PC-3 (cell line): Measurements from ENCODE around the gene MRPL20. TPM values are rescaled to one million over a fixed set of nuclear protein-coding genes. Genes with fewer than 3 reads are reported as not detected.
"Not testable (repeated sequence)": the region's sequence is repeated elsewhere in the genome, so short reads cannot be mapped to it uniquely, and the experiment has no call there.

ENCODE experiments used
- ATAC-seq: fragments of 200-7000 bp; cut with Tn5 transposase; 2 replicates; pipeline ENCODE4 v1.9.1; 2020; ENCODE audit warnings: mild to moderate bottlenecking, moderate library complexity
- BruUV-seq: library from RNA; stranded (reverse); fragments of 400-500 nt; replicated peaks from 2 replicates; lab custom pipeline; 2021; lab: Mats Ljungman, UMichigan
- CTCF ChIA-PET: fragments of 300-600 bp; sonication (Branson Sonifier 250); formaldehyde crosslinking; loops from one replicate; lab custom pipeline; 2022; ENCODE audit warnings: antibody characterized with exemption; lab: Charles Lee
- POLR2A ChIA-PET: fragments of 300-600 bp; sonication (Branson Sonifier 250); formaldehyde crosslinking; loops from one replicate; lab custom pipeline; 2022; ENCODE audit warnings: antibody characterized with exemption; ENCODE audit not compliant: unreplicated experiment; lab: Charles Lee
- DNase-seq: peaks from one replicate; pipeline ENCODE4 v3.0.0-alpha.2; 2015
- H2AFZ ChIP-seq: fragments of 300-600 bp; sonication (generic); 2 replicates; pipeline ENCODE4 v1.6.0; 2016; ENCODE audit warnings: antibody characterized with exemption, low read length
- H3F3A ChIP-seq: fragments of 300-600 bp; sonication (generic); one replicate; pipeline ENCODE4 v1.6.0; 2017; ENCODE audit warnings: antibody characterized with exemption, low read length, control low read depth, mild to moderate bottlenecking; ENCODE audit not compliant: unreplicated experiment
- H3K27ac ChIP-seq: fragments of 300-600 bp; sonication (generic); 2 replicates; pipeline ENCODE4 v1.5.1; 2016; ENCODE audit warnings: mild to moderate bottlenecking, low read length
- H3K27me3 ChIP-seq: fragments of 300-600 bp; sonication (generic); 2 replicates; pipeline ENCODE4 v1.6.1; 2016; ENCODE audit warnings: low read length, mixed read lengths
- H3K36me3 ChIP-seq: fragments of 300-600 bp; sonication (generic); 2 replicates; pipeline ENCODE4 v1.6.1; 2016; ENCODE audit warnings: low read depth, mixed run types, low read length, mixed read lengths
- H3K4me1 ChIP-seq: fragments of 300-600 bp; sonication (generic); 2 replicates; pipeline ENCODE4 v1.5.1; 2016; ENCODE audit warnings: low read length; ENCODE audit not compliant: insufficient read depth
- H3K4me2 ChIP-seq: fragments of 300-600 bp; sonication (generic); 2 replicates; pipeline ENCODE4 v1.6.0; 2016; ENCODE audit warnings: low read length
- H3K4me3 ChIP-seq: fragments of 300-600 bp; sonication (generic); 2 replicates; pipeline ENCODE4 v1.5.1; 2016; ENCODE audit warnings: mild to moderate bottlenecking, low read length, mixed read lengths
- H3K79me2 ChIP-seq: fragments of 300-600 bp; sonication (generic); 2 replicates; pipeline ENCODE4 v1.6.1; 2017; ENCODE audit warnings: low read length, mixed read lengths
- H3K9ac ChIP-seq: fragments of 300-600 bp; sonication (generic); 2 replicates; pipeline ENCODE4 v1.6.0; 2016; ENCODE audit warnings: mild to moderate bottlenecking, low read length
- H3K9me2 ChIP-seq: fragments of 300-600 bp; sonication (generic); replicated peaks from 2 replicates; pipeline ENCODE4 v1.6.1; 2016; ENCODE audit warnings: mixed run types, low read length, mixed read lengths
- H3K9me3 ChIP-seq: fragments of 300-600 bp; sonication (generic); 2 replicates; pipeline ENCODE4 v1.6.1; 2016; ENCODE audit warnings: low read length, mixed read lengths
- H4K20me1 ChIP-seq: fragments of 300-600 bp; sonication (generic); 2 replicates; pipeline ENCODE4 v1.6.1; 2016; ENCODE audit warnings: low read length, mixed read lengths
- EZH2 ChIP-seq: fragments of 300-600 bp; sonication (generic); IDR thresholded peaks from one replicate; pipeline ENCODE4 v1.6.1; 2017; ENCODE audit warnings: antibody characterized with exemption, mild to moderate bottlenecking, low read length; ENCODE audit not compliant: unreplicated experiment
- EZH2phosphoT487 ChIP-seq: fragments of 300-600 bp; sonication (generic); IDR thresholded peaks from 2 replicates; pipeline ENCODE4 v1.6.1; 2018; ENCODE audit warnings: mild to moderate bottlenecking, antibody characterized with exemption, low read length, borderline replicate concordance
- intact Hi-C: fragments of 100-400 bp; cut with micrococcal nuclease; formaldehyde crosslinking; loops from 2 replicates; pipeline ENCODE4 v1.9.0; 2023
- total RNA-seq: library from RNA; depleted of rRNA; stranded (reverse); fragments of >200 nt; gene quantifications from 2 replicates; pipeline ENCODE4 v1.2.3, GENCODE V29; 2014
- TF ChIP-seq, protein P1 (sequence below): fragments of 300-600 bp; sonication (generic); conservative IDR thresholded peaks from 2 replicates; pipeline ENCODE4 v1.5.1; 2017; ENCODE audit warnings: antibody characterized with exemption, low read depth, mild to moderate bottlenecking, low read length

Gene MRPL20
- total RNA-seq, 1 experiment from 2014 or later, result 506 TPM

DNA sequence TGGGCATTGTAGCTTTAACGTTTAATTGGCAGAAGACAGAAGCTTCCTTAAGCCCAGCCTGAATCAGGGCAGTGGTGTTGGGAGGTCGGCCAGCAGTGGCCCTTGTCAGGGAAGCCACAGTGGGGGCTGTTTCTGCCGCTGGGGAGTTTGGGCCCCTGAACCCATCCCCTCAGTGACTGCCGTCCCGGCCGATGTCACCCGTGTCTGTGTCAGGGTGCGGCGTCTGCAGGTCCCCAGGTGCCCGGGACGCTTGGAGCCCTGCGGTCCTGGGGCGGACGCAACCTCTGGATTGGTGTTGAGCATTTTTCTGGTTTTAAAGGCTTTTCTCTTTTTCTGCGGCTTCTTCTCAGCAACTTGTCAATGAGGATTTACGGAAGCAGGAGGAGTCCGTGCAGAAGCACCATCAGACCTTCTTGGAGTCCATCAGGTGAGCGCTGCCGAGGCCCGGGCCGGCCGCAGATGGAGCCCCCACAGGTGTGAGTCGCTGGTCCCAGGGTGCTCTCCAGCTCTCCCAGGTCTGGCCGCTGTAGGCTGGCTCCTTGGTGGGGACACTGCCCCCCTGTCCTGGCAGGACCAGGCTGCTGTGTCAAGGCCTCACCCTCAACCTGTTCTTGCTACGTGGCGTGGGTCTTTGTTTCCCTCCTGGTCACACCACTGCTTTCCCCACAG, 44.7 kb upstream of the MRPL20 start:
- intact Hi-C loops, result no loop called here
- POLR2A ChIA-PET, result no interaction called here

DNA sequence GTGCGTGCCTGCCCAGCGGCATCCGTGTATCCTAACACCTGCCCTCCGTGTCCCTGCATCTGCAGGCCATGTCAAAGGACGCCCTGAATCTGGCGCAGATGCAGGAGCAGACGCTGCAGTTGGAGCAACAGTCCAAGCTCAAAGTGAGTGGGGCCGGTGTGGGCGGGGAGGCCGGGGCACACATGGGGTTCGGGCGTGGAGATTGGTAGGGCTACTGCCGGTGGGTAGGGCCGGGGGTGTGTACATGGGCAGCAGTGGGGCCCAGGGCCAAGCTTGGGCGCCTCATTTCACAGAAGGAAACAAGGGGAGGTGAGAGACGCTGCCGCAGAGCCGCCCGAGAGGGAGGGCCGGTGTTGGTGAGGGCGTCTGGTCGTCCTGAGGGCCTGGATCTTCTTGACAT, 43.5 kb upstream of the MRPL20 start:
- H3K9me2 ChIP-seq, H2AFZ ChIP-seq, H3F3A ChIP-seq, H3K4me2 ChIP-seq, H4K20me1 ChIP-seq, H3K27me3 ChIP-seq, H3K27ac ChIP-seq, POLR2A ChIA-PET, H3K9ac ChIP-seq, H3K9me3 ChIP-seq, H3K36me3 ChIP-seq, DNase-seq, BruUV-seq, CTCF ChIA-PET, H3K4me1 ChIP-seq, intact Hi-C loops, H3K4me3 ChIP-seq, H3K79me2 ChIP-seq, ATAC-seq: not testable (repeated sequence)

More for the DNA sequence above, 44.7 kb upstream of the MRPL20 start:
- no peaks in the 10 kb centered on the region for H3K79me2 ChIP-seq
- H3K36me3 ChIP-seq, result no peaks in the 10 kb centered on the region
- H3F3A ChIP-seq, result no peaks in the 10 kb centered on the region
- no peak overlapping the region for H2AFZ ChIP-seq
- DNase-seq (no peak), ATAC-seq (no peak)
- H3K27me3 ChIP-seq, result no peaks in the 10 kb centered on the region
- CTCF ChIA-PET, result no interaction called here
- H3K4me1 ChIP-seq, result no peaks in the 10 kb centered on the region
- H3K27ac ChIP-seq, result no peak overlapping the region
- H3K4me2 ChIP-seq, result no peak overlapping the region
- H3K9me2 ChIP-seq, result no peaks in the 10 kb centered on the region
- H3K4me3 ChIP-seq, result no peak overlapping the region
- TF ChIP-seq EZH2, result no peak
- TF ChIP-seq EZH2phosphoT487, result no peak
- TF ChIP-seq, protein P1, sequence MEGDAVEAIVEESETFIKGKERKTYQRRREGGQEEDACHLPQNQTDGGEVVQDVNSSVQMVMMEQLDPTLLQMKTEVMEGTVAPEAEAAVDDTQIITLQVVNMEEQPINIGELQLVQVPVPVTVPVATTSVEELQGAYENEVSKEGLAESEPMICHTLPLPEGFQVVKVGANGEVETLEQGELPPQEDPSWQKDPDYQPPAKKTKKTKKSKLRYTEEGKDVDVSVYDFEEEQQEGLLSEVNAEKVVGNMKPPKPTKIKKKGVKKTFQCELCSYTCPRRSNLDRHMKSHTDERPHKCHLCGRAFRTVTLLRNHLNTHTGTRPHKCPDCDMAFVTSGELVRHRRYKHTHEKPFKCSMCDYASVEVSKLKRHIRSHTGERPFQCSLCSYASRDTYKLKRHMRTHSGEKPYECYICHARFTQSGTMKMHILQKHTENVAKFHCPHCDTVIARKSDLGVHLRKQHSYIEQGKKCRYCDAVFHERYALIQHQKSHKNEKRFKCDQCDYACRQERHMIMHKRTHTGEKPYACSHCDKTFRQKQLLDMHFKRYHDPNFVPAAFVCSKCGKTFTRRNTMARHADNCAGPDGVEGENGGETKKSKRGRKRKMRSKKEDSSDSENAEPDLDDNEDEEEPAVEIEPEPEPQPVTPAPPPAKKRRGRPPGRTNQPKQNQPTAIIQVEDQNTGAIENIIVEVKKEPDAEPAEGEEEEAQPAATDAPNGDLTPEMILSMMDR, result no peak
- H3K9ac ChIP-seq, result no peak overlapping the region
- H3K9me3 ChIP-seq, result no peaks in the 10 kb centered on the region
- BruUV-seq, result no TSS peak
- H4K20me1 ChIP-seq, result no peaks in the 10 kb centered on the region

DNA sequence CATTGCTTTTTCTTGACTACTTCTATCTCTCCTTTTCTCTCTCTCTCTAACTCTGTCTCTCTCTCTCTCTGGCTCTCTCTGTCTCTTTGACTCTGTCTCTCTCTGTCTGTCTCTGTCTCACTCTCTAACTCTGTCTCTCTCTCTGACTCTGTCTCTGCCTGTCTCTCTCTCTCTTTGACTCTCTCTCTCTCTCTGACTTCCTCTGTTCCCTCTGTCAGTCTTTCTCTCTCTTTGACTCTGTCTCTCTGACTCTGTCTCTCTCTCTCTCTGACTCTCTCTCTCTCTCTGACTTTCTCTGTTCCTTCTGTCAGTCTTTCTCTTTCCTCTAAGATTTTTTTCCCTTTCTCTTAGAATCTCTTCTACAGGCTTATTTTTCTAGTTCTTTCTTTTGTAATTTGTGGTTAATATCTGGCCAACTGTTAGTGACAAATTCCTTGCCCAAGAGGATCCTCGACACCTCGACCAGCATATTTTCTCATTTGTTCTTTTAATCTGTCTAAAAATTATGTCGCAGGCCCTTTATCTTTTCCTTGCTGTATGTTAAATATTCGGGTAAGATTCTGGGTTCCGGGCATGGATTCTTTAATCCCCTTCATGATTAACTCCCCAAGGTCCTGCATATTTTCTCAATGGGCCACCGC, 42.1 kb upstream of the MRPL20 start, which contains the start of gene ATAD3C:
ATAD3C (plus strand) TSS at position 591 of the 641 bp plus-strand sequence. CDS start 995 bp downstream, outside the sequence.
- intact Hi-C loops, result no loop called here
- no TSS peak for BruUV-seq
- no peaks in the 10 kb centered on the region for H3F3A ChIP-seq
- H3K4me2 ChIP-seq, result no peak within 1 kb of the TSS
- POLR2A ChIA-PET, result no interaction called here
- ATAC-seq, result no peak
- H3K9me3 ChIP-seq, result no peaks in the 10 kb centered on the region
- TF ChIP-seq, protein P1, result no peak
- no peak for TF ChIP-seq EZH2phosphoT487
- no peak for TF ChIP-seq EZH2
- H3K79me2 ChIP-seq, result no peaks in the 10 kb centered on the region
- no peaks in the 10 kb centered on the region for H3K27me3 ChIP-seq
- H4K20me1 ChIP-seq, result no peaks in the 10 kb centered on the region
- H3K27ac ChIP-seq, result no peak within 1 kb of the TSS
- DNase-seq, result no peak
- no peaks in the 10 kb centered on the region for H3K9me2 ChIP-seq
- H2AFZ ChIP-seq, result no peak within 1 kb of the TSS
- H3K9ac ChIP-seq, result no peak within 1 kb of the TSS
- CTCF ChIA-PET, result no interaction called here
- no peaks in the 10 kb centered on the region for H3K36me3 ChIP-seq
- H3K4me1 ChIP-seq, result no peaks in the 10 kb centered on the region
- no peak within 1 kb of the TSS for H3K4me3 ChIP-seq

DNA sequence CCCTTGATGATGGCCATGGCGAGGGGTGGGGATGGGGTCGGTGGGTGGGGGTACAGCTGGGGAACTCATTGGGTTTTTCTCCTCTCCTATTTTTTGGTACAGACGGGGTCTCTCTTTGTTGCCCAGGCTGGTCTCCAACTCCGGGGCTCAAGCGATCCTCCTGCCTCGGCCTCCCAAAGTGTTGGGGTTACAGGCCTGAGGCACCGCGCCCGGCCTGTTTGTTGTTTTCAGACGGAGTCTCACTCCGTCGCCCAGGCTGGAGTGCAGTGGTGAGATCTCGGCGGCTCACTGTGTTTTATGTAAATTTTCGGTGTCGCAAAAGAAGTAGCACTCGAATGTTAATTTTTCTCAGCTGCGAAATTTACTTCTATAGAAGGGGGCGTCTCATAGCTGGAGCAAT, 39.5 kb upstream of the MRPL20 start:
- H3K27ac ChIP-seq, H2AFZ ChIP-seq, POLR2A ChIA-PET, CTCF ChIA-PET, H3K4me1 ChIP-seq, ATAC-seq, H3F3A ChIP-seq, H3K9me2 ChIP-seq, H3K4me2 ChIP-seq, DNase-seq, intact Hi-C loops, H3K9ac ChIP-seq, H3K27me3 ChIP-seq, H3K9me3 ChIP-seq, H4K20me1 ChIP-seq, BruUV-seq, H3K4me3 ChIP-seq, H3K79me2 ChIP-seq, H3K36me3 ChIP-seq: not testable (repeated sequence)
